Activated T-helper 17 cell treated with anti-CD3 and anti-CD28 coated beads, Interleukin-2, amount 50 U/mL, for 72 hours (primary cell): ENCODE measurements around the gene SEC23B. TPM values are rescaled to one million over a fixed set of nuclear protein-coding genes. Genes with fewer than 3 reads are reported as not detected.
"Not testable (repeated sequence)": the region's sequence is repeated elsewhere in the genome, so short reads cannot be mapped to it uniquely, and the experiment has no call there.

Experiments
- ATAC-seq: fragments of 150-1000 bp; cut with Tn5 transposase; replicated peaks from 2 replicates; pipeline ENCODE4 v1.10.0; 2021; ENCODE audit warnings: mild to moderate bottlenecking, moderate library complexity
- H3K27ac Mint-ChIP-seq: one replicate; pipeline ENCODE4 v1.8.0; 2022; ENCODE audit warnings: mixed read lengths
- H3K27me3 Mint-ChIP-seq: one replicate; pipeline ENCODE4 v1.8.0; 2022; ENCODE audit warnings: mixed read lengths
- H3K36me3 Mint-ChIP-seq: one replicate; pipeline ENCODE4 v1.8.0; 2022; ENCODE audit warnings: low read depth, mild to moderate bottlenecking, mixed read lengths
- H3K4me1 Mint-ChIP-seq: one replicate; pipeline ENCODE4 v1.8.0; 2022; ENCODE audit warnings: mixed read lengths
- H3K4me3 Mint-ChIP-seq: one replicate; pipeline ENCODE4 v1.8.0; 2022; ENCODE audit warnings: mild to moderate bottlenecking, mixed read lengths
- H3K9me3 Mint-ChIP-seq: one replicate; pipeline ENCODE4 v1.8.0; 2022; ENCODE audit warnings: mixed read lengths
- total RNA-seq, 2 donors: library from RNA; stranded (reverse); gene quantifications; one replicate each; pipeline ENCODE4 v1.2.3, GENCODE V29; 2022

Gene SEC23B
- 100 to 1,000 TPM in 1 of 2 donors, 10 to 100 TPM in 1; 97.7 to 105 TPM for total RNA-seq

GRCh38 chr20:18507218-18508191, at the start of gene SEC23B:
TSS of gene SEC23B (plus strand) at chr20:18507940. CDS start at chr20:18510836, 2,896 bp downstream.
- Mint-ChIP-seq H3K9me3 (no peaks in the 10 kb centered on the region), H3K4me3 (peak within 1 kb of the TSS; percentile 96), H3K4me1 (peaks cover 16% of the 10 kb centered on the region), H3K27ac (peak within 1 kb of the TSS; percentile 99), H3K36me3 (no peaks in the 10 kb centered on the region), H3K27me3 (no peaks in the 10 kb centered on the region)
- ATAC-seq: peak; percentile 92

GRCh38 chr20:18465536-18466200, 42.1 kb upstream of the SEC23B start:
- Mint-ChIP-seq H3K4me1 (peaks cover 7% of the 10 kb centered on the region), H3K27ac (peak overlapping the region; percentile 99), H3K9me3 (no peaks in the 10 kb centered on the region), H3K27me3 (no peaks in the 10 kb centered on the region), H3K4me3 (peak overlapping the region; percentile 98), H3K36me3 (peaks cover 22% of the 10 kb centered on the region)
- ATAC-seq: no peak

- peak overlapping the region; percentile 98 for H3K4me3 Mint-ChIP-seq
- peak overlapping the region; percentile 99 for H3K27ac Mint-ChIP-seq
- H3K36me3 Mint-ChIP-seq: peaks cover 30% of the 10 kb centered on the region
- H3K27me3 Mint-ChIP-seq: no peaks in the 10 kb centered on the region
- ATAC-seq: peak; percentile 35
- H3K4me1 Mint-ChIP-seq: peaks cover 7% of the 10 kb centered on the region
- no peaks in the 10 kb centered on the region for H3K9me3 Mint-ChIP-seq
These were observed 41.2 kb upstream of the SEC23B start for GRCh38 chr20:18466574-18466893.

GRCh38 chr20:18466894-18467730, 40.6 kb upstream of the SEC23B start, which contains the start of the genes DZANK1 and POLR3F:
TSS of gene DZANK1 (minus strand) at chr20:18467030. CDS start at chr20:18465358, 1,672 bp downstream.
TSS of gene POLR3F (plus strand) at chr20:18467390. CDS start at chr20:18467507, 117 bp downstream.
- Mint-ChIP-seq H3K27ac (peak within 1 kb of the TSS; percentile 99), H3K4me3 (peak within 1 kb of the TSS; percentile 98), H3K27me3 (no peaks in the 10 kb centered on the region)

GRCh38 chr20:18477218-18477617, 30.5 kb upstream of the SEC23B start:
- no peak for ATAC-seq
- no peak overlapping the region for H3K27ac Mint-ChIP-seq
- no peaks in the 10 kb centered on the region for H3K9me3 Mint-ChIP-seq
- H3K36me3 Mint-ChIP-seq: peaks cover 95% of the 10 kb centered on the region
- H3K27me3 Mint-ChIP-seq: no peaks in the 10 kb centered on the region
- H3K4me3 Mint-ChIP-seq: no peak overlapping the region
- H3K4me1 Mint-ChIP-seq: no peaks in the 10 kb centered on the region

More at GRCh38 chr20:18466894-18467730, 40.6 kb upstream of the SEC23B start, which contains the start of the genes DZANK1 and POLR3F:
- peak; percentile 100 for ATAC-seq
- Mint-ChIP-seq H3K9me3 (no peaks in the 10 kb centered on the region), H3K36me3 (peaks cover 30% of the 10 kb centered on the region), H3K4me1 (peaks cover 7% of the 10 kb centered on the region)

- no peaks in the 10 kb centered on the region for H3K27me3 Mint-ChIP-seq
- no peak overlapping the region for H3K27ac Mint-ChIP-seq
- no peak for ATAC-seq
- H3K9me3 Mint-ChIP-seq: no peaks in the 10 kb centered on the region
- peaks cover 97% of the 10 kb centered on the region for H3K36me3 Mint-ChIP-seq
- H3K4me1 Mint-ChIP-seq: no peaks in the 10 kb centered on the region
- H3K4me3 Mint-ChIP-seq: no peak overlapping the region
These were observed 29.9 kb upstream of the SEC23B start for GRCh38 chr20:18477821-18478220.

GRCh38 chr20:18481596-18481995, 26.1 kb upstream of the SEC23B start:
- H3K4me1 Mint-ChIP-seq: no peaks in the 10 kb centered on the region
- no peak overlapping the region for H3K4me3 Mint-ChIP-seq
- no peak for ATAC-seq
- H3K27ac Mint-ChIP-seq: peak overlapping the region; percentile 31
- H3K36me3 Mint-ChIP-seq: peaks cover 97% of the 10 kb centered on the region
- H3K27me3 Mint-ChIP-seq: no peaks in the 10 kb centered on the region
- H3K9me3 Mint-ChIP-seq: no peaks in the 10 kb centered on the region

- H3K9me3 Mint-ChIP-seq: no peaks in the 10 kb centered on the region
- H3K4me3 Mint-ChIP-seq: no peak overlapping the region
- H3K27ac Mint-ChIP-seq: no peak overlapping the region
- no peaks in the 10 kb centered on the region for H3K4me1 Mint-ChIP-seq
- no peaks in the 10 kb centered on the region for H3K27me3 Mint-ChIP-seq
- peaks cover 89% of the 10 kb centered on the region for H3K36me3 Mint-ChIP-seq
- ATAC-seq: no peak
These were observed 19.4 kb upstream of the SEC23B start for GRCh38 chr20:18488301-18488700.

GRCh38 chr20:18496042-18496441, 11.7 kb upstream of the SEC23B start:
- peak overlapping the region; percentile 94 for H3K4me3 Mint-ChIP-seq
- peak overlapping the region; percentile 89 for H3K27ac Mint-ChIP-seq
- peaks cover 7% of the 10 kb centered on the region for H3K4me1 Mint-ChIP-seq
- H3K9me3 Mint-ChIP-seq: no peaks in the 10 kb centered on the region
- no peaks in the 10 kb centered on the region for H3K27me3 Mint-ChIP-seq
- no peak for ATAC-seq
- H3K36me3 Mint-ChIP-seq: peaks cover 24% of the 10 kb centered on the region

GRCh38 chr20:18496740-18497592, 10.8 kb upstream of the SEC23B start, which contains the start of gene RBBP9:
TSS of gene RBBP9 (minus strand) at chr20:18497225. CDS start at chr20:18497167, 58 bp downstream.
- H3K27ac Mint-ChIP-seq: peak within 1 kb of the TSS; percentile 89
- H3K36me3 Mint-ChIP-seq: peaks cover 18% of the 10 kb centered on the region
- peak; percentile 99 for ATAC-seq
- no peaks in the 10 kb centered on the region for H3K27me3 Mint-ChIP-seq
- no peaks in the 10 kb centered on the region for H3K9me3 Mint-ChIP-seq
- H3K4me3 Mint-ChIP-seq: peak within 1 kb of the TSS; percentile 94
- H3K4me1 Mint-ChIP-seq: peaks cover 7% of the 10 kb centered on the region

GRCh38 chr20:18497603-18498002, 10.1 kb upstream of the SEC23B start:
- Mint-ChIP-seq H3K4me3 (peak overlapping the region; percentile 94), H3K27me3 (no peaks in the 10 kb centered on the region), H3K9me3 (no peaks in the 10 kb centered on the region), H3K36me3 (peaks cover 13% of the 10 kb centered on the region), H3K27ac (peak overlapping the region; percentile 89), H3K4me1 (peaks cover 7% of the 10 kb centered on the region)
- ATAC-seq: no peak

GRCh38 chr20:18501672-18502071, 6.1 kb upstream of the SEC23B start:
- not testable (repeated sequence) for H3K27ac Mint-ChIP-seq, H3K9me3 Mint-ChIP-seq, H3K4me3 Mint-ChIP-seq, H3K4me1 Mint-ChIP-seq, ATAC-seq, H3K36me3 Mint-ChIP-seq, H3K27me3 Mint-ChIP-seq

GRCh38 chr20:18504479-18505060, 3.2 kb upstream of the SEC23B start:
- ATAC-seq: no peak
- H3K9me3 Mint-ChIP-seq: no peaks in the 10 kb centered on the region
- H3K4me3 Mint-ChIP-seq: no peak overlapping the region
- no peaks in the 10 kb centered on the region for H3K36me3 Mint-ChIP-seq
- H3K27me3 Mint-ChIP-seq: no peaks in the 10 kb centered on the region
- H3K4me1 Mint-ChIP-seq: peaks cover 4% of the 10 kb centered on the region
- H3K27ac Mint-ChIP-seq: no peak overlapping the region
